ENCODE results near the gene TENT5C. TPM values are rescaled to one million over a fixed set of nuclear protein-coding genes. Genes with fewer than 3 reads are reported as not detected.

The TENT5C gene
- total RNA-seq, 1 donor from 2014 or later, result 0.41 TPM

DNA sequence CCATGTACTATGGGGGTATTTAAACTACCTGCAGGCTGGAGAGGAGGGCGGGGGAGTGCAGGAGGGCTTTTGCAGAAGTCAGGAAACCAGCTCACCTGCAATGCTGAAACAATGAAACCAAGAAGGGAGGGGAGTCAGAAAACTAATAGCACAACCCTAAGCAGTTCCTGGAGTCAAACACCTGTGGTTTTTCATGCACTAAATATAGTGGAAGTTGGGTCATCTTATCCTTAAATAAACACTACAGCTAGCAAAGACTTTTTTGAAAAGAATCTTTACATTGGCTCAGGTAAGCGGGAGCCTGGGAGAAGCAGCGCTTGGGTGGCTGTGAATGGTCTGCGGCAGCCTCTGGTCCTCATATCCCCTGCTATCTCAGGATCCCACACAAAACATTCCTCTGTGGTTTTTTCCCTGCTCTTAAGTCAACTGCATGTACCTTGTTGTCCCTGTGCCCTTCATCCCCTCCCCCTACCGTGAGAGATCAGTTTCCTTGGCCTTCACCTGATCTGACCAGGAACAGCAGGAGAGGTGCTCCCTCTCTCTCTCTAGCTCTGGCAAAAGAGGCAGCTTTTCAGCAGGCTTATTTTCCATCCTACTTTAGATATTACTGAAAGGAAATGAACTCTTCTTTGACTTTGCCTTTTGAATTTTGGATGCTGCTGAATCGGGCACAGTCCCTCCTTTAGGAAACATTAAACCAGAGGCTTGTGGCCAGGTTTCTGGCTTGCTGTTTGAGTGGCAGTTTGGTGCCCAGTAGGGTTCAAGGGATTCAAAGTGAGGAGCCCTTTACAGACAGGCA lies 26.6 kb downstream of the TENT5C start:
- DNase-seq (ENCODE audit: extremely low read depth, low read depth, low spot score), result no peak

DNA sequence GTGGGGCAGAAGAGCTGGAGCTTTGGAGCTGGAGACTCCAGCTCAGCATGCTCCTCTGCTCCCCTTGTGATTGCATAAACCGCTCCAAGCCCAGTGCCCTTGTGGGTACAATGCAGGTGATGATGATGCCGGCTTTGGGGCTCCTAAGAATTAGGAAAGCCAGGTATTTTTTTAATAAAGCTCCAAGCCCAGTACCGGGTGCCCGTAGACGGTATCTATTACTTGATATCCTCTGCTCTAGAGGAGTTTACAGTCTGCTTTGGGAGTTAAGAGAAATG lies 27.2 kb downstream of the TENT5C start:
- DNase-seq (ENCODE audit: extremely low read depth, low read depth, low spot score), result no peak

DNA sequence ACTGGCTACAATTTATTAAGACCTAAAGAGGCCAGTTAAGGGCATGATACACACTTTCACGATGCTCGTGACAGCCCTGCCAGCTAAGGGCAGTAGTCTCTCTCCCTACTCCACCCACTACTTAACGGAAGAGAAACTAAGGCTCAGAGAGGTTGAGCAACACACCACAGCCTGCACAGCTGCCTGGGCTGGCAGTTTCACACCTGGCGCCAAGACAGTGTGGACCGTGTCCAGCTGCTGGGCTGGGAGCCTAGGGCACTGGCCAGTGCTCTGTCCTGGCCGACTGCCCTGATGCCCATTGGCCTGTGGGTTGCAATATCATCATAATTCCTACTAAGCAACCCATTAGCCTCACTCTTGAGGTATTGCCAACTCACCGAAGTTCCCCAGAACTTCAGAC lies 27.6 kb downstream of the TENT5C start:
- no peak for DNase-seq (ENCODE audit: extremely low read depth, low read depth, low spot score)

DNA sequence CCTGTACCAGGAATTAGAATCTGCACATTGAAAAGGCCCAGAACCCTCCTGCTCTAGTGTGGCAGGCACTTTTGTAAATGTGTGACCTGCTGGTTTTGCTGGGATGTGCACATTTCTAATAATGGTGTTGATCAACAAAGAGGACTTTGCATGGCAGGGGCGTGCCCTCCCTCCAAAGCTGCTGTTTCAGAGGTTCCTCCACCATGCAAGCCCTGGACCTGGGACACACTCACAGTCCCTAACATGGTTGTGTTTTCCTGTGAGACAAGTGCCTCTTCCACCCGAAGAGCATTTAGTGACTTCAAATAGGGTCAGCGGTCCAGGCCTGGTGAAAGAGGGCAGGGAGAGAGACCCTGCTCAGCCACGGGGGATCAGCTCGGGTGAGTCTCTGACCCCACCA lies 28.1 kb downstream of the TENT5C start:
- no peak for DNase-seq (ENCODE audit: extremely low read depth, low read depth, low spot score)

DNA sequence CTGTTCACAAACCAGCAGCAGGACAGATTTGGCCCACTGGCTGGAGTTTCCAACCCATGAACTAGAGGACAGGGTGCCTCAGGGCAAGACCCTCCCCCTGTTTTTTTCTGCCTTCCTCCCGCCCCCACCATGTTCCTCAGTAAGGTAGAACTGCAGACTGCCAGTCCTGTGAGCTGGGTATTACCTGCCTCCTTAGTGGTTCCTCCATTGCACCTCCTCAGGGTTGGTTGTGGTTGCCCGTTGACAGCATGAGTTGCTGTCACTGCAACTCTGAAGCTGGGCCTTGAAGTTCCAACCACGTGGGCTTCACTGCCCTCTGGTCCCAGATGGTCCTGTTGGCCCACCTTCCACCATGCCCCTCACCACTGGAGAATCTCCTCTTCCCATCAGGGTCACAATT lies 28.8 kb downstream of the TENT5C start:
- no peak for DNase-seq (ENCODE audit: extremely low read depth, low read depth, low spot score)

DNA sequence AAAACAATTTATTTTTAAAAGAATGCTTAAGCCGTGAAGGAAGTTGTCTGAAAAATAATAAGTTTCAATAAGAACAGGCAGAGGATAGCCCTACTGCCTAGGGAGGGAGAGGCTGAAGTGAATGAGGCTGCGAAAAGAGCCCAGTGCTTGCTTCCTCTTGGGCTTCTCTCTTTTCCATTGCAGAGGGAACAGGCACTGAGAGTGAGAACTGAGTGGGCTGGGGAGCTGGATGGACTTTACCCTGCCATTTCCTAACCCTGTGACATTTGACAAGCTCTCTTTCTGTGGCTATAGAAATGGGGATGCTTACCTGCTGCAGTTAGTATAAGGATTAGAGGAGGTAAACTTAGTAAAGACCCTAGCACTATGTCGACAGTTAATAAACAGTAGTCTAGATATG lies 30.0 kb downstream of the TENT5C start:
- no peak for DNase-seq (ENCODE audit: extremely low read depth, low read depth, low spot score)

DNA sequence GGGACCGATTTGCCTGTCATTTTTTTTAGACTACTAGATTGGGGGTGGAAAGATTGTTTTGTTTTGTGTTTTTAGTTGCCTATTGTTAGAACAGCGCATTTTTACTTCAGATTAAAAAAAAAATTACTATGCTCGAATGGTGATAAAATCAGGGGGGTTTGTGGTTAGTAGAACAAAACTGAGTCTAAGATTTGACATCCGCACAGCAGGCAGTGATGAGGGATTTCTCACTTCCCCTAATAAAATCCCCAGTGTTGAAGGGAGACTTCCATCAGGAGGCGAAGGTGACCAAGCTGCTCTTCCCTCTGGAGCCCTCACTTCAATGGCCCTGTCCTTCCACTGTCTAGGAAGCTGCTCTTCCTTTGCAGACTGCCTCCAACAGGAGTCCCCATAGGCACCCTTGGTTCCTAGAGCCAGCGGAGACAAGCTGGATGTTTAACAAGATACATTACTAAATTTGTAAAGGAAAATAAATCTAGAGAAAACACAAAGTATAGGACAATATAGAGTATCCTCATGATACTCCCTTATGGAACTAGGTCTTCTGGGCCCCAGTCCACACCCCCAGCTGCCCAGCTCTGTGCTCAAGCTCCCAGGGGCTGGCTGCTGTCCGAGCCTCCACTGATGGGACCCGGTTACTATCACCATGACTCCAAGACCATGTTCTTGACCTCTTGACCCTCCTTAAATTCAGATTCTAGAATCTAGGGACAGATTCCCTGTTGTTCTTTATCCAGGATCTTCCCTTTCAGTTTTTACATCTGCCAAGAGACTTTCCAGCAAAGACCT lies 31.0 kb downstream of the TENT5C start:
- no peak for DNase-seq (ENCODE audit: extremely low read depth, low read depth, low spot score)

DNA sequence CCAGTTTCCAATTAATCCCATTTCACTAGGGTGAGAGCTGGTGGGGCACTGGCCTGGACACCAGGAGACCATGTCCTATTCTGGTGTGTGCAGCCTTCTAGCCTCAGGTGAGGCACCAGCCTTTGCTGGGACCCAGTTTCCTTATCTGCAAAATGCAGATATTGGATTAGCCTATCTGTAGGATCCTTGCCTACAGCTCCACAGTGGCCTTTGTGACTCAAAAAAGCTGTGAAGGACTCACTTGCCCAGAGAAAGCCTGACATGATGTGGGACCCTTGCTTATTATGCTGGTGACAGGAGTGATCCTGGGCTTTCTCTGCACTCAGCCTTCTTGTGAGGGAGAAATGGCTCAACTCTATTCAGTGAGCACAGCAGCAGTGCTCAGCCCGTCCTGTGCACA lies 32.3 kb downstream of the TENT5C start:
- DNase-seq (ENCODE audit: extremely low read depth, low read depth, low spot score), result no peak

DNA sequence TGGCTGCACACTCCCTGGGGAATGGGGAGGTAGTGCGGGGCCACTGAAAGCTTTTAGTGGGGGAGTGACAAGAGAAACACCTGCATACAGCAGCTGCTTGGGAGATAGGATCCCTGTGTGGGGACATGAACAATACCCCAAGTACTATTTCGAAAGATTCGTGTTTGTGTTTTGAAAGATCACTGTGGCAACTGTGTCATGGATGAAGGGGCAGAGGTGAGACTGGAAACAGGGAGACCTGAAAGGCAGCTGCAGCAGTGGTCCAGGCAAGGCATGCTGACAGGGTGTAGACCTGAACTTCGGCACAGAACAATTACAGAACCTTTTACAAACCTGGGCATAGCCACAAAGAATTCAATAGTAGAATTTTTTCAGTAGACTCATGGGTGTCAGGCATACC lies 32.9 kb downstream of the TENT5C start:
- DNase-seq (ENCODE audit: extremely low read depth, low read depth, low spot score), result no peak

DNA sequence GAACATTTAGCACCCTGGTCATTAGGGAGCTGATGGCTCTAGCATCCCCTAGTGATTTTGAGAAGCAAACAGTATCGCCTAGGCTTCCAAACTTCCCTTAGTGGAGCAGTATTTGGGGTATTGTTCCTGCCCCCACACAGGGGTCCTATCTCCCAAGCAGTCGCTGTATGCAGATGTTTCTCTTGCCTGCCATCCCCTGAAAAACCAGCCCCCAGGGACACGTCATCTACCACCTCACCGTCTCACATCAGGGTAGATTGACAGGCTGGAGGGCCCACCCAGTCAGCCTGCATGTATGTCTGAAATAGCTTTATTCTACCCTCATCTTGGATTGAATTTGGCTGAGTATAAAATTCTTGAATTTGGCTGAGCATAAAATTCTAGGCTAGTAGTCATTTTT lies 33.9 kb downstream of the TENT5C start:
- DNase-seq (ENCODE audit: extremely low read depth, low read depth, low spot score), result no peak

DNA sequence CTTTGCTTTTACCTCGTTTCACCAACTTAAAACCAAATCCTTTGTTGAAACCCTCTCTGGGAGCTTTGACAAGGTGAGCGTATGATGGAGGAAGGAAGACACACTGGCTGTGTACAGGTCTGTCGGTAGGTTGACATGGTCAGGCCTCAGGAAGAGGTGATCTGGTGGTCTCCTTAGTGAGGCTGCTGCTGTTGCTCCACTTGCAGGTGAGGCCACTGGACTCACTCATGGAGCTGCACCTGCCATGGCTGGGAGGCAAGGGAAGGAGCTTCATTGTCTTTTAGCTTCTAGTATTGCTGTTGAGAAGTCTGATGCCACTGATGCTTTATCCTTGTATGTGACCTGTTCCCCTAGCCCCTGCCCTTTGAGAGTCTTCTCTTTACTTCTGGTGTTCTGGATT lies 35.7 kb downstream of the TENT5C start:
- no peak for DNase-seq (ENCODE audit: extremely low read depth, low read depth, low spot score)

DNA sequence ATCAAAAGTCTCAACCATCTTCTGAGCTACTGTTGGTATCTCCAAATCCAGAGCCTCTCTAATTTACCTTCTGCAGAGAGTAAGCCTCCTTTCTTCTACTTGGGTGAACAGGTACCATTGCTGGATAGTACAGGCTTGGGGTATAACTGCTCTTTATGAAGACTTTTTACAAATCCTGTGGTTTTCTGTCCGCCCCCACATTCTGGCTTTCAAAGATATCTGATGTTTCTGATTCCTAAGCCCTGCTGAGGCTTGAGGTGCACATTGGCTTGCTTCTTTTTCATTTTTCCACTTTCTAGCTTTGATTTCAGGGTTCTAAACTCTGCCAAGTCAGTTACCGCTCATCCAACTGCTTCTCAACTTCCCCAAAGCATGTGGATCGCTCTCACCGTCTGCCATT lies 37.1 kb downstream of the TENT5C start:
- no peak for DNase-seq (ENCODE audit: extremely low read depth, low read depth, low spot score)

DNA sequence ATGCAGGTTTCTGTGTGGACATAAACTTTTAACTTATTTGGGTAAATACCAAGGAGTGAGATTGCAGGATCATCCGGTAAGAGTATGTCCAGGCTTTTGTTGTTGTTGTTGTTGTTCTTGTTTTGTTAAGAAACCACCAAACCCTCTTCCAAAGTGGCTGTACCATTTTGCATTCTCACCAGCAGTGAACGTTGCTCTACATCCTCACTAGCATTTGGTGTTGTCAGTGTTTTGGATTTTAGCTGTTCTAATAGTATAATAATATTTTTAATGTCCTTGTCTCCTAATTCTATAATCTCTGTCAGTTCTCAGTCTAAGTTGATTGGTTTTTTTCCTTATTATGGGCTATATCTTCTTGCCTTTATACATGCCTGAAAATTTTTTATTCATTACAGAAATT lies 37.8 kb downstream of the TENT5C start:
- no peak for DNase-seq (ENCODE audit: extremely low read depth, low read depth, low spot score)

DNA sequence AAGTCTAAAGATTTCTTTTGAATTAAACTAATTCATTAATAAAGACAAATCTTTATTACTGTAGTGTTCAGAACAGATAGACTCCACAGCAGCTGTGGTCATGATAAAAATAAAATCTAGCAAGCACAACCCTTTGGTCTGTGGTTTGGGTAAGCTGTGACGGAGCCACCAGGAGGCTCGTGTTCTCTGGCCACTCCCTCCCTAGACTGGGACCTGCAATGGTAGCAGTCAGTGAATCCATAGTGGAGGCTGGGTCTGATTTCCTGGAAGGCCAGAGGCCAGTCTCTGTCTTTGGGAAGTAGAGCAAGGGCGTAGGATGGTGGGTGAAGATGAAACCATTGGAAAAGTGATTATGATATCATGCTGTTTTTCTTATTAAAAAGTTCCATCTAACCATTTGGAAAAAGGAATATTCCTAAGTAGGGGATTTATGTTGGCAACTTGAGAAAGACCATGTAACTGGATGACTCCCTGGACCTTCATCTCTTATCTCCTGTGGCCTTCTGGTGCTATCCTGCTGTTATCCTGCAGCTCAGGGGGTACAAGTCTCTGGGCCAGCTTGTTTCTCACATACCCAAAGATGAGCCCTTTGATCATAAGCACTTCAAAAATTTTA lies 39.0 kb downstream of the TENT5C start:
- DNase-seq (ENCODE audit: extremely low read depth, low read depth, low spot score), result no peak

DNA sequence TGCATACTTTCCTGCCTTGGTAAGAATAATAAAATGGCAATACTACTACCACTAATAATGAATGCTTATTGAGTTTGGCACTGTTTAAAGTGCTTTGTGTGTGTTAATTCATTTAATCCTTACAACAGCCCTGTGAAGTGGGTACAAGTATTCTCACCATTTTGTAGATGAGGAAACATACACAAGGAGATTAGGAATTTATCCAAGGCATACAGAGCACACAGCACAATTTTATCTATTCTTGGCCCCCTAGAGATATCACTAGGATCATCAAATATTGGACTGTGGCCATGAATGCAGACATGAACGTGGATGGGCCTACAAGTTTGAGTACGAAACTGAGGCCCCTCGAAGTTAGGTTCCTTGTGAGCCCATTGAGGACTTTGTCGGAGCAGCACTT lies 39.5 kb downstream of the TENT5C start:
- DNase-seq (ENCODE audit: extremely low read depth, low read depth, low spot score), result no peak

DNA sequence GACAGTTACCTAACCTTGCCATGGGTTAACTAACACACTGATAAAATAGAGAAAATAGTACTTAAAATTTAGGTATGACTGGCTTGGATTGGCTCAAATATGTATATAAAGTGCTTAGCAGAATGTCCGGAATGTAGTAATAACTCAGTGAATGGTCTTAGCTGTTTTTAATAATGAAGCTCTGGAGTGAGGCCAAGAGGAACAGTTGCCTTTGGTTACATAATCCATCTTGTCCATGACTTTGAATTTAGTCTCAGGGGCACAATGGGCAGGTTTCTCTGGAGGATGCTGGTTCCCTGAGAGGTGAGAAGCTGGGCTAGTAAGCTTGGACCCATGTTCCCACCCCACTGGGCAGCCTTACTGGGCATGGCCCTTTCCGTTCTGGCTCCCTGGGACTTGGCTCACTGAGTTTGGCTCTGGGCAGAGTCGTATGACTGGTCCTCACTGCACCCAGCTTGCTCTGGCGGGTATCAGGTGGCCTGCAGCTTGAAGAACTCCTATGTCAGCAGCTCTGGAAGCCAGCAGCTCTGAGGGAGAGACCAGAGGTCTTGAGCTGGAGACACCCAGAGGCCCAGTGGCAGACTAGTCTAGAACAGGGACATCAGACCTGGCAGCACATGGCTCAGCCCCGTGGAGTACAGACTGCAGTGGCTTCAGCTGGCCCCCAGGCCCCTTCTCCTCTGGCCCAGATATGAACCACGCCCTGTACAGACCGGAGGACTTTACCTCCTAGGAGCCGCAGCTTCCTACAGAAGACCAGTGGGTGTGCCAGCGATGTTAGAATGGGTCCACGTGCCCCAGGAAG lies 40.4 kb downstream of the TENT5C start:
- DNase-seq (ENCODE audit: extremely low read depth, low read depth, low spot score), result no peak

DNA sequence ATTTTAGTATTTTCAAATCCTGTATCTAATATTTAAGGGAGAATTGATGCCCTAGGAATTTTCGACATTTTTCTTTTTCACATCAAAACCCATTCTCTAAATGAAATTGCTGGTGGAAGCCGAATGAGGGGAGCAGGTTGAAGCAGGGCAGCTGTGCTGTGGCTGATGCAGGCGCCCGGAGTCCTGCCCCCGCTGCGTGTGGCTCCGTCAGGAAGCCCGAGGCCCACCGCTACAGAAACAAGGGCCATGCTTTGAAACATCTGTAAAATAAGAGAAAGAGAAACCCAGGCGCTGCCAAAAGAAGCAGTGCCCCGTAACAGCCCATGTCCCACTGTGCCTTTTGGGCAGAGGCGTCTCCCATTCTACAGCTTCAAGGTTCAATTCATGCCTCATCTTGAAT lies 41.1 kb downstream of the TENT5C start:
- no peak for DNase-seq (ENCODE audit: extremely low read depth, low read depth, low spot score)

DNA sequence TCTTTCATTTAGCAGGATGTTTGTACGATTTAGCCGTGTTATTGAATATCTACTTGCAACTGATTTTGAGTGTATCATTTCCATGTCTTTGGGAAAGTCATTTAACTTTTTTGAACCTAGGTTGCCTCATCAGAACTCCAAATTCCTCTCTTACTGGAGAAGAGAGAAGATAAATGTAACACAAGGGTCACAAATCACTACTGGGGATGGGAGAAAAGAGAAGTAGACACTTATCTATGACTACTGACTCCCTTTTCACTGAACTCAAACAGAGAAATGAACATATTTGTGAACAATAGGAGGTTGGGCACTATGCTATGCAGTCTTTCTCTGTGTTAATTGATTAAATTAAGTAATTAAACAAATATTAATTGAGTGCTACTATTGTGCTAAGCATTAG lies 42.2 kb downstream of the TENT5C start:
- no peak for DNase-seq (ENCODE audit: extremely low read depth, low read depth, low spot score)

DNA sequence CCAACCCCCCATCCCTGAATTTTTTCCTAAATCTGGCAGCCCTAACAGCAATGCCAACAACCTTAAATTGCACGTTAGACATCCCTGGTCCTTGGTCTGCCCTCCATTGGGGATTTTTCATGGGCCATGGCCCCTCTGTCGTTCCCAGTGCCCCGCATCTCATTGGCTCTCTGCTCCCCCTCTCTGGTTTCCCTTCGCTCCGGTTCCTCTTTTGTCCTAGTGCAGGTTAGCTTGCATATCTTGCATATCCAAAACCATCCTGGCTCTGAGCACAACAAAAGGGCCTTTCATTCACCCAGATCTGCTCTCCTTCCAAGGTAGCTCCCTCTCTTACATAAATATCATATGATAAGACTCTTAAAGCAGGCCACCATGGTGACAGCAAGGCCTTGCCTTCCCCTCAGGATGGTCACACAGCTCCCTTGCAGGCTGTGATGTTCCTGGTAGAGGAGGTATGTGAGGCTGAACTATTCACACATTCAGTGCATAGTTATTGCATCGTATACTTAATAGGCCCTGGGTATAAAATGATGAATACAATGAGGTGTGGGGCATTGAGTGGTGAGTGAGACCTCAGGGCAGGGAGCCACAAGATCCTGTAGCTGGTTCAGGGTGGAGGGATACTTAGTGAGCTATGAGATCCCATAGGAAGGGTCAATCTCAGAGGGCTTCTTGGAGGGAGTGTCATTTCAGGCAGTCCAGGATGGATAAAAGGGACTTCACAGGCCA lies 45.2 kb downstream of the TENT5C start:
- no peak for DNase-seq (ENCODE audit: extremely low read depth, low read depth, low spot score)

DNA sequence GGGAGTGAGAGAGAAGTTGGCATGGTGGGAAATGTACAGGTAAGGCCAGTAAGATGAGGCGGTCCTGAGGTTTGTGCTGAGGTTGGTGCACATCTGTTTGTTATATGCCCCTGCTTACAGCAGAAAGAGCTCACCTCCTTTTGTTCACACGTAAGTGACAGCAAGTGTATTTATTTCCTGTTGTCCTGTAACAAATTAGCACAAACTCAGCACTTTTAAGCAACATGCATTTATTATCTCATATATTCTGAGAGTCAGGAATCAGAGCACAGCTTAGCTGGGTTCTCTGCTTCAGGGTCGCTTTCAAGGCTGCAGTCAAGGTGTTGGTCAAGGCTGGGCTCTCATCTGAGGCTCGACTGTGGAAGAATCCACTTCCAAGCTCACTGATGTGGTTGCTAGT lies 45.8 kb downstream of the TENT5C start:
- no peak for DNase-seq (ENCODE audit: extremely low read depth, low read depth, low spot score)

DNA sequence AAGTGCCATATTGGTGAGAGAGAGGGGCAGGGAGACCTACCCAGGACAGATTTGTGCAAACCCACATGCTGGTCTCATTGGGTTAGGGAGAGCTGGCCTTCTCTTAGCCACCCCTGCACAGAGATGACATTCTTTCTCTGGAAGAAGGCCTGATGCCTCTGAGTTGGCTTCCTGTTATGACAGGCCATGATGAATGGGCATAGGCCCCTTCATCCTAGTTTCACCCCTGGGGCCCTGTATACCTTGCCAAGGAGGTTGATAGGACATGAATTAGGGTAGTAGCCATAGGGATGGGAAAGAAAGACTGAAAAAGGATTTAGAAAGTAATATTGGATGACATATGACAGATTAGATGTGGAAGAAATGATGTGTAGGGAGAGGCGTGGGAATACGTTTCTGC lies 46.6 kb downstream of the TENT5C start:
- no peak for DNase-seq (ENCODE audit: extremely low read depth, low read depth, low spot score)
